SJCRH30 (cell line): ENCODE results near the gene CYP4X1. TPM values are rescaled to one million over a fixed set of nuclear protein-coding genes. Genes with fewer than 3 reads are reported as not detected.
A peak's percentile ranks its signal among the peaks of the same experiment; 100 is the strongest.
"Not testable (repeated sequence)": the region's sequence is repeated elsewhere in the genome, so short reads cannot be mapped to it uniquely, and the experiment has no call there.

Experiments
- DNase-seq, 2 experiments: peaks; one replicate each; pipeline ENCODE4 v3.0.0-alpha.2; 2015 to 2020
- H3K27ac ChIP-seq: fragments of 250-450 bp; sonication (Bioruptor Pico); 2 replicates; pipeline ENCODE4 v1.5.1; 2020; ENCODE audit warnings: mild to moderate bottlenecking, moderate library complexity
- H3K27me3 ChIP-seq: fragments of 250-450 bp; sonication (Bioruptor Pico); 2 replicates; pipeline ENCODE4 v1.5.1; 2020; ENCODE audit warnings: mild to moderate bottlenecking, moderate library complexity
- H3K36me3 ChIP-seq: fragments of 250-450 bp; sonication (Bioruptor Pico); 2 replicates; pipeline ENCODE4 v1.5.1; 2020; ENCODE audit warnings: mild to moderate bottlenecking, moderate library complexity
- H3K4me1 ChIP-seq: fragments of 250-450 bp; sonication (Bioruptor Pico); 2 replicates; pipeline ENCODE4 v1.5.1; 2020; ENCODE audit warnings: mild to moderate bottlenecking, moderate library complexity
- H3K4me3 ChIP-seq: fragments of 250-450 bp; sonication (Bioruptor Pico); 2 replicates; pipeline ENCODE4 v1.5.1; 2020; ENCODE audit warnings: mild to moderate bottlenecking, moderate library complexity
- H3K9me3 ChIP-seq: fragments of 250-450 bp; sonication (Bioruptor Pico); replicated peaks from 2 replicates; pipeline ENCODE4 v1.5.1; 2020; ENCODE audit warnings: mild to moderate bottlenecking, moderate library complexity
- total RNA-seq: library from RNA; depleted of rRNA; stranded (reverse); fragments of >200 nt; shearing (Covaris generic); gene quantifications from 2 replicates; pipeline ENCODE4 v1.2.3, GENCODE V29; 2014; rRNA removed

The CYP4X1 gene, protein sequence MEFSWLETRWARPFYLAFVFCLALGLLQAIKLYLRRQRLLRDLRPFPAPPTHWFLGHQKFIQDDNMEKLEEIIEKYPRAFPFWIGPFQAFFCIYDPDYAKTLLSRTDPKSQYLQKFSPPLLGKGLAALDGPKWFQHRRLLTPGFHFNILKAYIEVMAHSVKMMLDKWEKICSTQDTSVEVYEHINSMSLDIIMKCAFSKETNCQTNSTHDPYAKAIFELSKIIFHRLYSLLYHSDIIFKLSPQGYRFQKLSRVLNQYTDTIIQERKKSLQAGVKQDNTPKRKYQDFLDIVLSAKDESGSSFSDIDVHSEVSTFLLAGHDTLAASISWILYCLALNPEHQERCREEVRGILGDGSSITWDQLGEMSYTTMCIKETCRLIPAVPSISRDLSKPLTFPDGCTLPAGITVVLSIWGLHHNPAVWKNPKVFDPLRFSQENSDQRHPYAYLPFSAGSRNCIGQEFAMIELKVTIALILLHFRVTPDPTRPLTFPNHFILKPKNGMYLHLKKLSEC
- total RNA-seq, result not detected in 2 replicates

DNA sequence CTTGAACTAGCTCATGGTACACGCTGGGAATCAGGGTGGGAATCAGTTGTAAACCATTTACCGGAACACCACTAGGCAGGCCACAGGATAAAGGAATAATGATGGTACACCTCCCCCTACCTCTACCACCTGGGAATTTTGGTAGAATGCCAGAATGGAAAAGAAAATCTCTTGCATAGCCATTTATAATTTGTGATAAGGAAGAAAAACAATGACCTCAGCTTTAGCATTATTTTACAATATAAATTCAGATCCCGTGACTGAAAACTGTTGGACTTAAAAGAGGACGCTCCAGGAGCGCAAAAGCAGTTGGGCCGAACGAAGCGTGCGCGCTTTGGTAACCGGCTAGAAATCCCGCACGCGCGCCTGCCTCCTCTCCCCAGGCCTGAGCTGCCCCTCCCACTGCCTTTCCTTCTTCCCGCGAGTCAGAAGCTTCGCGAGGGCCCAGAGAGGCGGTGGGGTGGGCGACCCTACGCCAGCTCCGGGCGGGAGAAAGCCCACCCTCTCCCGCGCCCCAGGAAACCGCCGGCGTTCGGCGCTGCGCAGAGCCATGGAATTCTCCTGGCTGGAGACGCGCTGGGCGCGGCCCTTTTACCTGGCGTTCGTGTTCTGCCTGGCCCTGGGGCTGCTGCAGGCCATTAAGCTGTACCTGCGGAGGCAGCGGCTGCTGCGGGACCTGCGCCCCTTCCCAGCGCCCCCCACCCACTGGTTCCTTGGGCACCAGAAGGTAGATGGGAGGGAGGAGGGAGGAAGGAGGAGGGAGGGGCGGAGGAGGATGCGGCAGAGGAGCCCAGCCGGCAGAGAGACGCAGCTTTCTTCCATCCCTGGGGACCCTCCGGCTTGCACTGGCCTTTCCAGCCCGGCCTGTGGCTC is at the start of gene CYP4X1:
Gene CYP4X1 (plus strand): TSS at position 402 of the 873 bp plus-strand sequence. CDS start 149 bp downstream, at position 551.
- Histone ChIP-seq H3K4me3 (no peak within 1 kb of the TSS), H3K4me1 (no peaks in the 10 kb centered on the region), H3K36me3 (no peaks in the 10 kb centered on the region), H3K9me3 (no peaks in the 10 kb centered on the region), H3K27me3 (peaks cover 3% of the 10 kb centered on the region; the same call in 1 of the 2 replicates), H3K27ac (no peak within 1 kb of the TSS)
- DNase-seq, result no peak

DNA sequence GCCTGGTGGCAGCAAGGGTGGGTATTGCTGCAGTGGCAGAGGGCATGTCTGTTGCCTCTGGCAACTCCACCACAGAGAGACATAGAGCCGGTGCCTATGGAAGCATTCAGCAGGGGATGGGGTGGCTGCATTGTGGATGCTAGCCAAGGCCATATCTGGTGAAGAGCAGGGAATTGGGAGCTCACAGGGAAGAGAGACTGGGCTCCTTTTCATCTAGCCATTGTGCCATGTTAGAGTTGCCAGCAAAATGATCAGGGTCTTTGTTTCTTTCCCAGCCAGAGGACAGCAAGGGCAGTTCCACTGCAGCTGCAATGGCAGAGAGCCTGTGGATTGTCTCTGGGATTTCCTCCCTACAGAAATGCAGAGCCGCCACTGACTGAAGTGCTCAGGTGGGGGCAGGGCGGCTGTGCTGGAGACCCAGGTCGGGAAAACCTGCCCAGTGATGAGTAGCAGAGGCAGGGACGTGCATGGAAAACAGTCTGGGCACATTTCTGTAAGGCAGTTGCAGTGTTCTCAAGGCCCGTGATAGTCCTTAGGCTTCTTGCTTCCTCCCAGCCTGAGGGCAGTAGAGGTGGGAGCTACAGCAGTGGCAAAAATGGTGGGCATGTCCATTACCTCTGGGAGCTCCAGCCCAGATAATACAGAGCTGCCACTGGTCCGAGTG is 40.2 kb upstream of the CYP4X1 start:
- Histone ChIP-seq H3K36me3 (no peaks in the 10 kb centered on the region), H3K27ac (no peak overlapping the region), H3K4me1 (no peaks in the 10 kb centered on the region), H3K9me3 (no peaks in the 10 kb centered on the region; the same call in none of the 2 replicates), H3K27me3 (peaks cover 4% of the 10 kb centered on the region; the same call in 1 of the 2 replicates), H3K4me3 (no peak overlapping the region)
- no peak for DNase-seq

DNA sequence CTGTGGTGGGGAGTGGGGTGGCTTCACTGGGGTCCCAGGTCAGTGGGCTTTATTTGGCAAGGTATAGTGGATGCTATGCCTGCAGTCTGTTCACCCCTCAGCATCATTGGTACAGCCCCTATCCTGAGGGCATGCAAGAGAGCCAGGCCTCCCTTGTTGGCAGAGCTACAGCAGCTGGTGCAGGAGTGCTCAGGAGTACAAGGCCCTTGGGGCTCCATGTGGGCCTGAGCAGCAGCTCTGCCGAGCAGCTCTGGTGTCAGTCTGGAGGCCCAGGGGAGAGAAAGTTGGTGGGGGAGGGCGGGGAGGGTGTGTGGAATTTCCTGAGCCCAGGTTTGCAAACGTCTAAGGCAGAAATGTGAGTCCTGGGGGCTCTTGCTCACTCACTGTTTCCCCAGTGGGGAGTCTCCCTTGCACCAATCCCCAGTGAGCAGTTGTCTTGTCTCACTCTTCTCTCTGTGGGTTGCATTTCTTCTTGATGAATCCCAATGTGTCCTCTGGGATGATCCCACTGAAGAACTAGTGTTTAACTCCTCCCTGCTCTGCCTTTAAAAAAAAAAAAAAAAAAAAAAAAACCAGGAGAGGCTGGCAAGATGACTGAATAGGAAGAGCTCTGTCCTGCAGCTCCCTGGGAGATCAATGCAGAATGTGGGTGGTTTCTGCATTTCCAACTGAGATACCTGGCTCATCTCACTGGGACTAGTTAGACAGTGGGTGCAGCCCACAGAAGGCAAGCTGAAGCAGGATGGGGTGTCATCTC is 39.5 kb upstream of the CYP4X1 start:
- H3K36me3 ChIP-seq, result no peaks in the 10 kb centered on the region
- no peak for DNase-seq
- H3K4me3 ChIP-seq, result no peak overlapping the region
- no peak overlapping the region for H3K27ac ChIP-seq
- H3K4me1 ChIP-seq, result no peaks in the 10 kb centered on the region
- H3K9me3 ChIP-seq, result no peaks in the 10 kb centered on the region; the same call in none of the 2 replicates
- peaks cover 8% of the 10 kb centered on the region; the same call in 1 of the 2 replicates for H3K27me3 ChIP-seq

DNA sequence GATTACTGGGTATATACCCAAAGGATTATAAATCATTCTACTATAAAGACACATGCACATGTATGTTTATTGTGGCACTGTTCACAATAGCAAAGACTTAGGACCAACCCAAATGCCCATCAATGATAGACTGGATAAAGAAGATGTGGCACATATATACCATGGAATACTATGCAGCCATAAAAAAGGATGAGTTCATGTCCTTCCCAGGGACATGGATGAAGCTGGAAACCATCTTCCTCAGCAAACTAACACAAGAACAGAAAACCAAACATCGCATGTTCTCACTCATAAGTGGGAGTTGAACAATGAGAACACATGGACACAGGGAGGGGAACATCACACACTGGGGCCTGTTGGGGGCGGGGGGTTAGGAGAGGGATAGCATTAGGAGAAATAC is 32.9 kb upstream of the CYP4X1 start:
- not testable (repeated sequence) for H3K4me1 ChIP-seq, H3K27me3 ChIP-seq, H3K36me3 ChIP-seq

DNA sequence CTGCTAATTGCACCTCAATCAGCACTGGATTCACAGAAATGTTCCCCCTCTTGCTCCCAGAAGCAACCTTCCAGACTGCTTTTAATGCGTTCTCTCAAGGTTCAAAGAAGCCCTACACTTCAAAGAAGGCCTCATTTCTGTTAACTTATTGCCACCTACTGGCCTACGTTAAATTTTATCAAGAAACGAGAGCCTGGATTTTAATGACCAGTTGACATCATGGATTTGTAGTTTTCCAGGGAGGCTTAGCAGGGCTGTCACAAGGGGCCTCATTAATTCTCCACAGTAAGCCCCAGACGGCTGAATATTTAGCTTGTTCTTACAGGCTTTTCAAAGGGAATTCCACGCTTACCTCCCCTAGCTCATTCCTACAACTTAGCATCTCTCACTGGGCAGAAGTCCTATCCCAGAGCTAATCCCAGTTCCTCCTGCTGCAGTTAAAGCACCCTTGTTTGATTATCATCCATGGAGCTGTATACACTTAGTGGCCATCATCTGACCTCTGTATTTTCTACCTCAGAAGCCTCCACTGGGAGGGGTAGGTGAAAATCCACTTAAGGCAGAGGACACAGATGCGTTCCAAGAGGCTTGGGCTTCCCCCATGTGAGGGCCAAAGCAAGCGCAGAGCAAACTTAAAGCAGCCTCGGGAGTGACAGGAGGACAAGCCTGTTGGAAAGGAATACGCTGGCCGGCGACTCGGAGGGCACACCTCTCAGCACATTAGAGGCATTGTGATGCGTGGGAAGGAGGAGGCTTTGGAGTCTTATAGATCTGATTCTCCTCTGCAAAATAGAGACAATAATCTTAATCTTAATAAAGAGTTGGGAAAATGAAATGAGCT is 32.2 kb upstream of the CYP4X1 start:
- DNase-seq, result peak in 1 of 2 experiments; percentile 26
- peaks cover 6% of the 10 kb centered on the region; the same call in 1 of the 2 replicates for H3K9me3 ChIP-seq
- no peak overlapping the region for H3K27ac ChIP-seq
- H3K36me3 ChIP-seq, result no peaks in the 10 kb centered on the region
- H3K4me3 ChIP-seq, result no peak overlapping the region
- H3K27me3 ChIP-seq, result 0 out of 2 replicates have a peak, but pooled peaks cover 4% of the 10 kb centered on the region
- H3K4me1 ChIP-seq, result no peaks in the 10 kb centered on the region

More for the DNA sequence above, 32.9 kb upstream of the CYP4X1 start:
- not testable (repeated sequence) for H3K27ac ChIP-seq, H3K4me3 ChIP-seq, H3K9me3 ChIP-seq, DNase-seq

DNA sequence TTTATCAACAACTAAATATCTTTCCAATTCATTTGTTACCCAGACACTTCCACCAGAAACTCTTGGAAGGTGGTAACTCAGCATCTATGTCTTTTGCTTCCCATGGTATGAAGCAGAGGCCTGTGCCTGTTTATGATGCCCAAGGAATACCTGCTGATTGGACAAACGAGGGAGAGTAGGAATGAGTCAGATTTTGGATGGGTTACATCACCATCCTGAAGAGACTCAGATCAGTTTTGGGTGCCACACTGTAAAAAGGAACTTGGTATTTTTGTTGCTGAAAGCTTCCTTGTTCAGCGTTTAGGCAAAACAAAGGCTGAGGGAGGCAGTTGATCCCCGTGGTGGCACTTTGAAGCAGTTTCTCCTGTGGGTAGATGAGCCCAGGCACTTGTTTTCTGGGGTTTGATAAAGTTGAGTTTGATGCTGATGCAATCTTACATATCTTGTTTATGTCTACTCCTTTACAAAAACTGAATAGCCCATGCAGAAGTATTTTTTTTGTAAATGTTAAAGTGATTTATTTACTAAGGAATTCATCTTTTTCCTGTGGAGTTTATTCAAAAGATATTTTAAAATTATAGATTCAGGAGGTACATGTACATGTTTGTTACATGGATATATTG is 26.7 kb upstream of the CYP4X1 start:
- H3K4me1 ChIP-seq, result no peaks in the 10 kb centered on the region
- H3K4me3 ChIP-seq, result no peak overlapping the region
- no peak overlapping the region for H3K27ac ChIP-seq
- no peaks in the 10 kb centered on the region; the same call in 1 of the 2 replicates for H3K27me3 ChIP-seq
- H3K36me3 ChIP-seq, result no peaks in the 10 kb centered on the region
- peaks cover 6% of the 10 kb centered on the region; the same call in 1 of the 2 replicates for H3K9me3 ChIP-seq
- no peak for DNase-seq

DNA sequence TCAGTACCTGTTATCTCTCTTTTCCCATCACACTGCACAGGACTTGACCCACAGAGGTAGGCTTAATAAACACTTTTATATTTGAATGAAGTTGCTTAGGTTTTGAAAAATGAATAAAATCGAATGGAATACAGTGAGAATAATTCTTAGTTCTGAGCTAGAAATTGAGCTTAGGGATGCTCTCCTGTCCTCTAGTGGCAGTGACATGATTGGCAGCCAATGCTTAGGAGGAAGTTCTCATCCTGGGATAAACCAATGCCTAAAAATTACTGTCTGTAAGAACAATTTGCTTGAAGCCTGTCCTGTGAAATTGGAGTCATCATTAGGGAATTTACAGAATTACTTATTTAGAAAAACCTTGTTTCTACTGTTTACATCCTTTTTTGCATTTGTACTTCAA is 21.3 kb upstream of the CYP4X1 start:
- no peak for DNase-seq
- no peak overlapping the region for H3K4me3 ChIP-seq
- no peaks in the 10 kb centered on the region for H3K36me3 ChIP-seq
- H3K9me3 ChIP-seq, result no peaks in the 10 kb centered on the region
- H3K27ac ChIP-seq, result no peak overlapping the region
- no peaks in the 10 kb centered on the region; the same call in 1 of the 2 replicates for H3K27me3 ChIP-seq
- no peaks in the 10 kb centered on the region for H3K4me1 ChIP-seq

DNA sequence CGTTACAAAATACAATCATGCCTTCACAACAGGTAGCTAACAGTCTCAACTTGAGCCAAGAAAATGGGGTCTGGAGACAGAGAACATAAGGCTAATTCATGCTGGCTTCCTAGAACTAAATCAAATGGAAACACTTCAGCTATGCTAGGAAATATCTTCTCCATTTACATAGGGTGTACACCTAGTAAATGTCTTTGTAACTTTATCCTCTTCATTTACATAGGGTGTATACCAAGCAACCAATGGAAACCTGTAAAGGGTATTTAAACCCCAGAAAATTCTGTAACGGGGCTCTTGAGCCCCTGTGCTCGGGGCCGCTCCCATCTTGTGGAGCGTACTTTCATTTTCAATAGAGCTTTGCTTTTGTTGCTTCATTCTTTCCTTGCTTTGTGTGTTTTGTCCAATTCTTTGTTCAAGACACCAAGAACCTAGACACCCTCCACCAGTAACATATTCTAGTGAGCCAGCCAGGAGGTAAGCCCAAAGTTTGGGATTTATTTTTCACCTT is 19.5 kb upstream of the CYP4X1 start:
- DNase-seq, result no peak
- Histone ChIP-seq H3K9me3 (no peaks in the 10 kb centered on the region), H3K36me3 (no peaks in the 10 kb centered on the region), H3K4me3 (peak overlapping the region; percentile 9; the same call in 1 of the 2 replicates), H3K4me1 (no peaks in the 10 kb centered on the region), H3K27ac (no peak overlapping the region), H3K27me3 (no peaks in the 10 kb centered on the region; the same call in 1 of the 2 replicates)

DNA sequence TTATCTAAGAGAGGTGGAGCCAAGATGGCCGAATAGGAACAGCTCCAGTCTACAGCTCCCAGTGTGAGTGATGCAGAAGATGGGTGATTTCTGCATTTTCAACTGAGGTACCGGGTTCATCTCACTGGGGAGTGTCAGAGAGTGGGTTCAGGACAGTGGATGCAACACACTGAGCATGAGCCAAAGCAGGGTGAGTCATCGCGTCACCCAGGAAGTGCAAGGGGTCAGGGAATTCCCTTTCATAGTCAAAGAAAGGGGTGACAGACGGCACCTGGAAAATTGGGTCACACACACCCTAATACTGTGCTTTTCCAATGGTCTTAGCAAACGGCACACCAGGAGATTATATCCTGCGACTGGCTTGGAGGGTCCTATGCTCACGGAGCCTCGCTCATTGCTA is 17.0 kb upstream of the CYP4X1 start:
- not testable (repeated sequence) for H3K4me3 ChIP-seq, H3K4me1 ChIP-seq, H3K27ac ChIP-seq, DNase-seq, H3K27me3 ChIP-seq, H3K9me3 ChIP-seq, H3K36me3 ChIP-seq

DNA sequence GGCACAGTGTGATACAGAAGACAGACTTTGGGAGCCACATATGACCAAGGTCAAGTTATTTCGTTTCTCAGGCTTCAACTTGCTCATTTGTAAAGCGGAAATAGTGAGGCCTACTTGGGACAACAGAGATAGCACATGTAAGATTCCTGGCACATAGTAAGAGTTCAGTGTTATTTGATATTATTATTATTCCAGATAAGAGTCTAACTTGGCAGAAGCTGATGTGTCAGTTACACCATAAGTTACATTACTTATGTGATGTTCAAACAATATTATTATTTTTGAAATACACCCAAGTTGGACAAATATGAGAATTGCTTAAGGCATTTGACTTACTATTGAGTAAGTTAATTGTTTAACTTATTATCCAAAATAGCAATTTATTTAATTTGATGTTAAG is 10.2 kb upstream of the CYP4X1 start:
- no peak overlapping the region for H3K27ac ChIP-seq
- no peaks in the 10 kb centered on the region for H3K4me1 ChIP-seq
- no peaks in the 10 kb centered on the region for H3K36me3 ChIP-seq
- no peak for DNase-seq
- H3K27me3 ChIP-seq, result 0 out of 2 replicates have a peak, but pooled peaks cover 3% of the 10 kb centered on the region
- H3K4me3 ChIP-seq, result no peak overlapping the region
- no peaks in the 10 kb centered on the region for H3K9me3 ChIP-seq

DNA sequence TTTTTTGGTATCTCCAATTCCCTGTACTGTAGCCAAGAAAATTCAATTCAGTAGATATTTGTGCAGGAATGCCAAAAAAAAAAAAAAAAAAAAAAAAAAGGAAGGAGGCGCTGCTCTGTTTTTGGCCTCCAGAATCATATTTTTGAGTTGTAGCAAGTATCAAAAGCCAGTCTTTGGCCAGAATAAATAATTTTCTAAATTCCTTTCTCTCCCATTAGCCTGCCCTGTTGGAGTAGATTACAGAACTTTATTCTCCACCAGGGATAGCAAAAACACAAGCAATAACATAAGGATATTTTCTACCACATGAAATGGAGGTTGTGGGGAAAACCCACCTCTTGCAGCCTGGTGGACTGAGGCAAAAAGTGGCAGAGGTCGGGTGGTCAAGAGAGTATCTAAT is 2.4 kb upstream of the CYP4X1 start:
- no peak overlapping the region for H3K27ac ChIP-seq
- no peaks in the 10 kb centered on the region for H3K36me3 ChIP-seq
- H3K27me3 ChIP-seq, result peaks cover 3% of the 10 kb centered on the region; the same call in 1 of the 2 replicates
- no peak overlapping the region for H3K4me3 ChIP-seq
- no peaks in the 10 kb centered on the region for H3K9me3 ChIP-seq
- H3K4me1 ChIP-seq, result no peaks in the 10 kb centered on the region
- no peak for DNase-seq

DNA sequence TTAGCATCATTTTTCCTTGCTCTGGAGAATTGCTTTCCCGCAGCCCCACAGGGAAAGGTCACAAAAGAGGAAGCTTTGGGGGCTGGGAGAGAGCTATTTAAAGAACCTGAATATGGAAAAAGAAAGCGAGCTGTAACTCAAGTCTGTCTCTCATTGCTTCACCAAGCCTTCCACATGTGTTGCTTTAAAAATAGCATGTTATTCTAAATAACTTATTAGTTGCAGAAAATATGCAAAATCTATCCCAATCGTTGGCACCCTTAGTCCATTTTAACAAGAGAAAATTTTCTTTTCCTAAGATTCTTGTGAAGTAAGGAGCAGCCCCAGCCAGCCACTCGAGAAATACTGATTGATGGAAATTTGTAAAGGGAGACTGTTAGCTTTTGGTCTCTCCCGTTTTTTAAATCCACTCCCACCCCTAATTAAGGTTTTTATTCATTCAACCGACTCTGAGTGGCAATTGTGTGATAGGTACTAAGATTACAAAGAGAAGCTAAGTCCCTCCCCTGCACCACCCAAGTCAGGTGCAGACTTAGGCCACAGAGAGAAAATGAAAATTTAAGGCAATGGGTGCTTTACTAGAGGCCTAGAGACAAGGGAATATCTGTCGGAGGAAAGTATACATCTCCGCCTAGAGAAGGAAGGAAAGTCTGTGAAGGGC is 802 bp downstream of the CYP4X1 start:
- H3K4me1 ChIP-seq, result no peaks in the 10 kb centered on the region
- no peak for DNase-seq
- no peak overlapping the region for H3K27ac ChIP-seq
- no peaks in the 10 kb centered on the region for H3K36me3 ChIP-seq
- no peak overlapping the region for H3K4me3 ChIP-seq
- H3K27me3 ChIP-seq, result peaks cover 3% of the 10 kb centered on the region; the same call in 1 of the 2 replicates
- H3K9me3 ChIP-seq, result no peaks in the 10 kb centered on the region
